CD14-positive monocyte (primary cell): ENCODE measurements around the gene DLGAP5. TPM values are rescaled to one million over a fixed set of nuclear protein-coding genes. Genes with fewer than 3 reads are reported as not detected.

Source experiments
- DNase-seq, 3 donors: peaks; one replicate each; pipeline ENCODE4 v3.0.0-alpha.2; 2011 to 2022
- H2AFZ ChIP-seq: 2 replicates; pipeline ENCODE4 v1.6.0; 2012; ENCODE audit warnings: mild to moderate bottlenecking, low read depth, low read length, inconsistent platforms; ENCODE audit not compliant: insufficient read depth, poor library complexity, severe bottlenecking
- H3K27ac ChIP-seq, 2 donors: 1 replicate in 1 of 2; 2 replicates in 1 of 2; pipeline ENCODE4 v1.5.1; 2012 to 2013; ENCODE audit warnings: low read length in 2 of 2, control low read depth in 1 of 2, inconsistent platforms in 1 of 2, low read depth in 1 of 2, mild to moderate bottlenecking in 1 of 2
- H3K27me3 ChIP-seq, 2 donors: one replicate each; pipeline versions ENCODE4 v1.6.0 to v1.6.1; 2011 to 2013; ENCODE audit warnings: low read length in 2 of 2; ENCODE audit not compliant: control insufficient read depth in 2 of 2, insufficient read depth in 2 of 2
- H3K36me3 ChIP-seq, 2 donors: replicated peaks in 1 of 2; 1 replicate in 1 of 2; 2 replicates in 1 of 2; pipeline versions ENCODE4 v1.5.1 to v1.6.1; 2012 to 2013; ENCODE audit warnings: low read length in 2 of 2, control low read depth in 1 of 2, inconsistent platforms in 1 of 2, mild to moderate bottlenecking in 1 of 2; ENCODE audit not compliant: insufficient read depth in 2 of 2, control insufficient read depth in 1 of 2
- H3K4me1 ChIP-seq, 2 donors: 1 replicate in 1 of 2; 2 replicates in 1 of 2; pipeline versions ENCODE4 v1.5.1 to v1.6.1; 2012 to 2013; ENCODE audit warnings: low read length in 2 of 2, control low read depth in 1 of 2, inconsistent platforms in 1 of 2, mild to moderate bottlenecking in 1 of 2, moderate library complexity in 1 of 2; ENCODE audit not compliant: insufficient read depth in 2 of 2, control insufficient read depth in 1 of 2
- H3K4me2 ChIP-seq: replicated peaks from 2 replicates; pipeline ENCODE3; 2012; ENCODE audit warnings: low read length, moderate library complexity, mild to moderate bottlenecking; ENCODE audit not compliant: poor library complexity, severe bottlenecking; ENCODE audit errors: extremely low read depth
- H3K4me3 ChIP-seq, 3 experiments: fragments of 200-600 bp in 1 of 3; sonication (generic) in 1 of 3; replicated peaks in 1 of 3; 1 replicate in 2 of 3; 2 replicates in 1 of 3; pipeline ENCODE4 v1.5.1; 2011 to 2013; ENCODE audit warnings: low read length in 3 of 3, mild to moderate bottlenecking in 3 of 3, control low read depth in 2 of 3, low read depth in 2 of 3, inconsistent platforms in 1 of 3, moderate library complexity in 1 of 3
- H3K79me2 ChIP-seq: 2 replicates; pipeline ENCODE4 v1.6.0; 2012; ENCODE audit warnings: mild to moderate bottlenecking, control low read depth, inconsistent platforms, low read length, moderate library complexity; ENCODE audit not compliant: insufficient read depth
- H3K9ac ChIP-seq: 2 replicates; pipeline ENCODE4 v1.6.0; 2017; ENCODE audit warnings: low read length, mild to moderate bottlenecking; ENCODE audit not compliant: insufficient read depth, poor library complexity, severe bottlenecking
- H3K9me3 ChIP-seq, 2 donors: replicated peaks in 1 of 2; 1 replicate in 1 of 2; 2 replicates in 1 of 2; pipeline versions ENCODE4 v1.5.1 to v1.6.1; 2012 to 2013; ENCODE audit warnings: low read length in 2 of 2, control low read depth in 1 of 2; ENCODE audit not compliant: control insufficient read depth in 1 of 2, insufficient read depth in 1 of 2
- H4K20me1 ChIP-seq: 2 replicates; pipeline ENCODE4 v1.6.0; 2012; ENCODE audit warnings: mild to moderate bottlenecking, low read length, control low read depth, moderate library complexity; ENCODE audit not compliant: insufficient read depth
- H3K27ac Mint-ChIP-seq, 7 donors: one replicate each; pipeline ENCODE4 v1.8.0; 2020; ENCODE audit warnings: mild to moderate bottlenecking in 7 of 7, mixed read lengths in 7 of 7, moderate library complexity in 6 of 7, inconsistent platforms in 2 of 7
- H3K27me3 Mint-ChIP-seq, 3 donors: one replicate each; pipeline ENCODE4 v1.8.0; 2021 to 2022; ENCODE audit warnings: low read depth in 3 of 3, mild to moderate bottlenecking in 3 of 3, mixed read lengths in 3 of 3, moderate library complexity in 3 of 3, inconsistent platforms in 1 of 3
- H3K36me3 Mint-ChIP-seq, 2 donors: one replicate each; pipeline ENCODE4 v1.8.0; 2020; ENCODE audit warnings: mixed read lengths in 2 of 2, inconsistent platforms in 1 of 2, mild to moderate bottlenecking in 1 of 2
- H3K4me1 Mint-ChIP-seq: one replicate; pipeline ENCODE4 v1.8.0; 2020; ENCODE audit warnings: mild to moderate bottlenecking, mixed read lengths
- H3K4me3 Mint-ChIP-seq, 2 donors: one replicate each; pipeline ENCODE4 v1.8.0; 2020; ENCODE audit warnings: mild to moderate bottlenecking in 2 of 2, mixed read lengths in 2 of 2, moderate library complexity in 1 of 2
- H3K9me3 Mint-ChIP-seq, 7 donors: one replicate each; pipeline ENCODE4 v1.8.0; 2020 to 2022; ENCODE audit warnings: mixed read lengths in 7 of 7, mild to moderate bottlenecking in 6 of 7, moderate library complexity in 6 of 7, inconsistent platforms in 2 of 7
- WGBS: methylation state at CpG from one replicate; pipeline ENCODE4 v1.1.5; 2013; ENCODE audit warnings: missing lambda C conversion rate; ENCODE audit not compliant: insufficient coverage; 5-methylcytosine and 5-hydroxymethylcytosine counted together
- intact Hi-C, 2 donors: fragments of 100-400 bp; cut with micrococcal nuclease; formaldehyde crosslinking; loops; one replicate each; pipeline versions ENCODE4 v1.15.0 to v1.15.1; 2023
- polyA plus RNA-seq, 3 donors: library from polyadenylated mRNA; depleted of rRNA in 1 of 3; unstranded in 2 of 3; stranded (reverse) in 1 of 3; fragments of 300-500 nt in 2 of 3; fragments of >200 nt in 1 of 3; fragmentation: Illumina TruSeq in 2 of 3; gene quantifications; 1 replicate in 2 of 3; 2 replicates in 1 of 3; pipeline ENCODE4 v1.2.3, GENCODE V29; 2012 to 2021
- TF ChIP-seq, protein P1 (sequence below): fragments of 200-600 bp; IDR thresholded peaks from one replicate; pipeline ENCODE4 v1.8.0; 2022; ENCODE audit warnings: antibody characterized with exemption, mild to moderate bottlenecking

Gene DLGAP5
- polyA plus RNA-seq, 3 donors: 0.23 TPM; not detected in 2

DNA sequence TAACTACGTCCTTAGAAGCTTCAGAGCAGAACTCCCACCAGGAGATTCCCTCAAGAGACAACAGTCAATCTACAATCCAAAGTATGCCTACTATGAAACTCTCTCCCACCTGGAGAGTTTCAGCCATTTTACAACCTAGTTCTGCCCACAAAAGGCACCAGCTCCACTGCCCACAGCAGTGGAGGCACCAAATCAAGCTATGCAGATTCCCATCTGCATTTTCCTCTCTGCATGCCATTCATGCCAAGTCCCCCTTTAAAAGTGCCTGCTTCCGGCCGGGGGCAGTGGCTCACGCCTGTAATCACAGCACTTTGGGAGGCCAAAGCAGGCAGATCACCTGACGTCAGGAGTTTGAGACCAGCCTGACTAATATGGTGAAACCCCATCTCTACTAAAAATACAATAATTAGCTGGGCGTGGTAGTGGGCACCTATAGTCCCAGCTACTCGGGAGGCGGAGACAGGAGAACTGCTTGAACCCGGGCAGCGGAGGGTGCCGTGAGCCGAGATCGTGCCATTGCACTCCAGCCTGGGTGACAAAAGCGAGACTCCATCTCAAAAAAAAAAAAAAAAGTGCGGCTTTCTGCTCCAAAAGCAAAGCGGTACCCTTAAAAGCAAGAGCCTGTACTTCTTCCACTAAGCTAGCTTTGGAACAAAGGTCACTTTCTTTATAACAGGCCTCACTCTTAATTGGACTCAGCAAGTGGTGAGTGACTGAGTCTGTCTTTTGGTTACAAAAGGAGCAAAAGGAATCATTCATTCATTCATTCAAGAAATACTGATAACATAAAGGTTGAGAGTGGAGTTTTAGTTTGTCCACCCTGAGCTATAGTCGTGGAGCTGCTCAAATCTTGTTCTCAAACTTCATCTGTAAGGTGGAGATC, 10.1 kb upstream of the DLGAP5 start:
- no peaks in the 10 kb centered on the region for H3K4me1 ChIP-seq

DNA sequence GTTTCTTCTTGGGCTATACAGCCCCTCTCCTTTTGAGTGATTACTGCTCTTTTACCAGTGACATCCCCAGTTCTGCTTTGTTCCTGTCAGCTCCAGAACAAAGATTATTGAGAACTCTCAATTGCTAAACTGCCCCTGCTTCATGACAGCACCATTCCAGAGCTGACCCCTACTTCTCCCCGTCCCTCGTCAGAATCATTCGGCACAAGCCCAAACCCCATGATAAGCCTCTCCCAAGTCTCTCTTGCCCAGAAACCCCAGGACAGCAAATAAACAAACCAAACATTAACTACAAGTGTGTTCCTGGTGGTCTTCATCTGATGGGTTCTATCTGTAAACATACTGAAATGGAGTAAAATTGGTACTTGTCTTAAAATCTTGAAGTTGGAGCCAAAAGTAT, 9.3 kb upstream of the DLGAP5 start:
- 94% methylated on average over 3 of the region's 3 CpGs for WGBS
- TF ChIP-seq, protein P1, sequence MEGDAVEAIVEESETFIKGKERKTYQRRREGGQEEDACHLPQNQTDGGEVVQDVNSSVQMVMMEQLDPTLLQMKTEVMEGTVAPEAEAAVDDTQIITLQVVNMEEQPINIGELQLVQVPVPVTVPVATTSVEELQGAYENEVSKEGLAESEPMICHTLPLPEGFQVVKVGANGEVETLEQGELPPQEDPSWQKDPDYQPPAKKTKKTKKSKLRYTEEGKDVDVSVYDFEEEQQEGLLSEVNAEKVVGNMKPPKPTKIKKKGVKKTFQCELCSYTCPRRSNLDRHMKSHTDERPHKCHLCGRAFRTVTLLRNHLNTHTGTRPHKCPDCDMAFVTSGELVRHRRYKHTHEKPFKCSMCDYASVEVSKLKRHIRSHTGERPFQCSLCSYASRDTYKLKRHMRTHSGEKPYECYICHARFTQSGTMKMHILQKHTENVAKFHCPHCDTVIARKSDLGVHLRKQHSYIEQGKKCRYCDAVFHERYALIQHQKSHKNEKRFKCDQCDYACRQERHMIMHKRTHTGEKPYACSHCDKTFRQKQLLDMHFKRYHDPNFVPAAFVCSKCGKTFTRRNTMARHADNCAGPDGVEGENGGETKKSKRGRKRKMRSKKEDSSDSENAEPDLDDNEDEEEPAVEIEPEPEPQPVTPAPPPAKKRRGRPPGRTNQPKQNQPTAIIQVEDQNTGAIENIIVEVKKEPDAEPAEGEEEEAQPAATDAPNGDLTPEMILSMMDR: no peak
- Histone ChIP-seq H3K4me1 (no peaks in the 10 kb centered on the region), H3K9ac (no peak overlapping the region), H3K9me3 (no peaks in the 10 kb centered on the region), H3K4me3 (no peak overlapping the region), H3K27ac (no peak overlapping the region), H3K27me3 (no peaks in the 10 kb centered on the region), H4K20me1 (no peaks in the 10 kb centered on the region), H3K36me3 (no peaks in the 10 kb centered on the region), H2AFZ (no peak overlapping the region), H3K4me2 (no peak overlapping the region), H3K79me2 (no peaks in the 10 kb centered on the region)
- Mint-ChIP-seq H3K4me1 (no peaks in the 10 kb centered on the region), H3K4me3 (no peak overlapping the region), H3K36me3 (no peaks in the 10 kb centered on the region), H3K9me3 (no peaks in the 10 kb centered on the region), H3K27ac (no peak overlapping the region), H3K27me3 (peaks cover 2 to 5% (median 4%) of the 10 kb centered on the region in 3 donors)
- no peak for DNase-seq
- intact Hi-C loops: no loop called here

More for the DNA sequence above, 10.1 kb upstream of the DLGAP5 start:
- H3K4me3 ChIP-seq: no peak overlapping the region
- 95% methylated on average over 14 of the region's 17 CpGs for WGBS
- Mint-ChIP-seq H3K4me1 (no peaks in the 10 kb centered on the region), H3K9me3 (no peaks in the 10 kb centered on the region), H3K36me3 (no peaks in the 10 kb centered on the region), H3K27ac (no peak overlapping the region), H3K4me3 (no peak overlapping the region), H3K27me3 (peaks cover 2 to 5% (median 4%) of the 10 kb centered on the region in 3 donors)
- no peak overlapping the region for H3K4me2 ChIP-seq
- H3K27ac ChIP-seq: no peak overlapping the region
- no peaks in the 10 kb centered on the region for H3K27me3 ChIP-seq
- no peaks in the 10 kb centered on the region for H4K20me1 ChIP-seq
- TF ChIP-seq, protein P1: no peak
- H3K79me2 ChIP-seq: no peaks in the 10 kb centered on the region
- H3K36me3 ChIP-seq: no peaks in the 10 kb centered on the region
- no peak for DNase-seq
- H2AFZ ChIP-seq: no peak overlapping the region
- intact Hi-C loops: no loop called here
- H3K9me3 ChIP-seq: no peaks in the 10 kb centered on the region
- no peak overlapping the region for H3K9ac ChIP-seq
